NOMO-1 treated with DMSO at 0.1 percent for 48 hours (cell line): Measurements from ENCODE around the gene CBX4.
A peak's percentile ranks its signal among the peaks of the same experiment; 100 is the strongest.

Source experiments
- DNase-seq: peaks from one replicate; lab custom pipeline; 2025; ENCODE audit not compliant: unreplicated experiment; lab: John Stamatoyannopoulos, UW

The CBX4 gene

GRCh38 chr17:79802039-79802735 is 37.1 kb downstream of the CBX4 start:
- no peak for DNase-seq

DNA sequence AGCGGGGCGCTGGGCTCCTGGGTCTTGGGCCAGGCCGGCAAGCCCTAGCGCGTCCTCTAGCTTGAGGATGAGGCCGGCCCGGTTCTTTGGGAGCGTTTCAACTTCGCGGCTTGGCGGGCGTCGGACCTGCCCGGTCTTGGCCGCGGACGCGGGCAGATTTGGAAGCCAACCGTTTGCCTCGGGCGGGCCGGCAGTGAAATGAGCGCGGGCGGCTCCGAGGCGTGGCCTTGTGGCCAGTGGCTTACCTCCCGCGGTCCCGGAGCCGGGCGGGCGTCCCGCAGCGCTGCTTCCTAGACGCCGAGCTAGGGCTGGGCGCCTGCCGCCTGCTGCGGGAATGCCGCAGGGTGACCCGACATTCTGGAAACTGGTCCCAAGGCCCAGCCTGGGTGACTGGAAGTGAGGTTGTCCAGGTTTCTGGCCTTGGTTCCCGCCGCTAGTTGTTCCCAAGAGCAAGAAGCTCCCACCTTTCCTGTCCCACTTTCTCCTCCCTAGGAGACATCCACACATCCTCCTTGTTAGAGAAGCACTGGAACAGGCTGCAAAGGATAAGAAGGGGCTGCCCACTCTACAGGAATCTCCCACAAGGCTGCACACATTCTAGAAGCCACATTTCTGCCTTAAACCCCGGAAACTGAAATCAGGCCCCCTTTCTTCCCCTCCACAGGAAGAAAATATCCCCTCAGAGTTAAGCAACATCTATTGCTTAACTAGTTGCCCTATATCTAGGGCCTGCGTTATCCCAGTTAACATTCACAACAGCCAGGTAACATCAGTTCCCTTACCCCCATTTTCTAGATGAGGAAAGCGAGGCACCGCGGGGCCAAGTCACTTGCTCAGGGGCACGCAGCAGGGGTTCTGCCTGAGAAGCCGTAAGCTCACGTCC is 37.8 kb downstream of the CBX4 start:
- DNase-seq: no peak

- peak; percentile 50 for DNase-seq
Measured at GRCh38 chr17:79800325-79801155, 38.7 kb downstream of the CBX4 start.

DNA sequence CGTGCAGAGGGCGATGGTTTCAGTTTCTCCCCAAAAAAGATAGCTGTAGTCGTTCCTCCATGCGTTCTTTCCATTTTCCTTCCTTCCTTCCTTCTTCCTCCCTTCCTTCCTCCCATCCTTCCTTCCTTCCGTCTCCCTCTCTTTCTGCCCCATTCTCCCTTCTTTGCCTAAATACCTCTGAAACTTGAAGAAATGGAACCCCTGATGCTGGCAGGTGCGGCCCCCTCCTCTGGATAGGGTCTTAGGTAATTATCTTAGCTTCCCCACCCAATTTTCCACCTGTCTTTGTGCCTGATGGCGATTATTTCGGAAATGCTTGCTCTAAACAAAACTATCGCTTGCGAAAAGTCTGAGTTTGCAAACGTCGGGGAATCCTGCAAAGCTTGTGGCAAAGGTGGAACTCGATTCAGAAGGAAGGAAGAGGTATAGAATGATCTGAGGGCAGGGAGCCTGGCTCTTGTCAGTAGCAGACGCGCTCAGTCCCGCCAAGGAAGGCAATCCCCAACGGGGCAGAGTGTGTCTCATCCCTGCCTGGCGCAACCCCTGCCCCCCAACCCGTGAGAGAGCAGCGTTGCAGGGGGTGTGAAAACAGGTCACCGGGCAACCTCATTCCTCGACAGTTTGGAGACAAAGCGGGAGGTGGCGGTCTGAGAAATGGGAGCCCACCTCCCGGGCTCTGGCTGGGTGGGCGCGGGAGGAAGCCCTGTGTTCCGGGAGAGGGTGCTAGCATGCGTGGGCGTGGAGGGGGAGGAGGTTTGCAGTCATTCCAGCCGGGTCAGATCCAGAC is 39.5 kb downstream of the CBX4 start:
- DNase-seq: no peak

- DNase-seq: no peak
Measured at GRCh38 chr17:79799174-79799537, 40.1 kb downstream of the CBX4 start.

DNA sequence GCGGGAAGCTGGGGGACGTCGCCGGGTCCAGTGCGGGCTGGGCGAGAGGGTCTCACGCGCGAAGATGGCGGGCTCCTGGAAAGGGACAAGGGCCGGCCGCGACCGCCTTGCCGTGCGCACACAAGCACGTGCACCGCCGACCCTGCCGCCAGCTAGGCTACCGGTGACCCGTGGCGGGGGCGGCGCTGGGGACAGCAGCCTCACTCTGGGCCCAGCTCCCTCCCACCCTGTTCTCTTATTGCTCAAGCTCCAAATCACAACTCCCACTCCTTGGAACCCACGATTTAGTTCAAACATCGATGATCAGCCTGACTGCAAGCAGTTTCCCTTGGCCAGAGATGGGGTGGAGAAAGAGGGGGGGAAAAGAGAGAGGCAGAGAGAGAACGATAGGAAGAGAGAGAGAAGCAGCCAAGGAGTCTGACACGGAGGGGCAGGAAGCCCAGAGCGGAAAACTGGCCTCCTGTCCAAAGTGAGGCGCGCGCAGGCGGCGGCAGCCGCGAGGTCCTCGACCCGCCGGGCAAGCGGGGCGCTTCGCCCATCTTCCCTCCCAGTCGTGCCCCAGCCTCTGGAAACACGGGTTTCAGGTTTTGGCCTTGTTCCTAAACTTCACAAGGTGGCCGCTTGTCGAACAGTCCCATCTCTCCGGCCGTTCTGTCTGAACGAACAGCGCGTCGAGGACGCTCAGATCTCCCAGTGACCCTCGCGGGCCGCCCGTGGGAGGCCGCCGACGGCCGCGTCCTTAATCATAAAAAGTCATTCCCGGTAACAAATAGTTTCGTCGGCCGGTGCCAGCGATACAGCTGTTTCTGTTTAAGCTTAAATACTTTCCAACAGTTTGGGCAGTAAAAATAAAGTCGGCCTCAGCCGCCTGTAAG is 40.7 kb downstream of the CBX4 start:
- DNase-seq: no peak

DNA sequence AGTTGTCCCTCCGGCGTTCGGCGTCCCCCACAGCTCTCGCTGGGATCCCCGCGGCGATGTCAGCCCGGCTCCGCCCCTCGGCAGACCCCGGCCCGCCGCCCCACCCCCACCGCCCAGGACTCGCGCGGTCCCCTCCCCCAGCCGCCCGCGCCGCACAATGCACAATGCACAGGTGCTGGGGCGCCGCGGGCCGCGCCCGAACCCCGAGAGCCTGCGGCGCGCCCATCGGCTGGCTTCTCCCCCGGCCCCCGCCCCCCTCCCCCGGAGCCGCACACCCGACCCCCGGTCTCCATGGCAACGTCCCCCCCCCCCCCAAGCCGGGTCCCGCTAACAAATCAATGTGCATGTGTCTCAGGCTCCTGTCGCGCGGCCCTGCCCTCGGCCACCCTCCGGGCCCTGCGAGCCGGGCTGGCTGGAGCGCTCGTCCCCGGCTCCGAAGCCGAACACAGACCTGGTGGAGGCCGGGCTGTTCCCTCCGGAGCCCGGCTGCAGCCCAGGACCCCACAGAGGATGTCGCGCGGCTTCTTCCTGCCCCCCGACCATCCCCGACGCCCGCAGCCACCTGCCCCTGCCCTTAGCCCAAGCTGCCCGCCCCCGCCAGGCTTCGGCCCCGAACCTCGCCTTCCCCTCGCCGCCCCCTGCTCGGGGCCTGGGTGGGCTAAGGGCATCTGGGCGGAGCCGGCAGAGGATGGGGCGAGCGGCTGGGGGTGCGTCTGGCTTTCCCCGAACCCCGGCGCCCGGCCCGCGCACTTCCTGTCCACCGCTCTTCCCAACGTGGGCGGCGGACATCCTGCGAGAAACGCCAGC is 41.5 kb downstream of the CBX4 start:
- no peak for DNase-seq

- peak; percentile 99 for DNase-seq
Measured at GRCh38 chr17:79796763-79797491, 42.3 kb downstream of the CBX4 start, which contains the start of gene CBX8. Gene CBX8, minus strand, starts transcription at chr17:79797077. Its CDS starts 79 bp downstream, at chr17:79796998.

GRCh38 chr17:79796444-79796762 is 42.8 kb downstream of the CBX4 start:
- no peak for DNase-seq

DNA sequence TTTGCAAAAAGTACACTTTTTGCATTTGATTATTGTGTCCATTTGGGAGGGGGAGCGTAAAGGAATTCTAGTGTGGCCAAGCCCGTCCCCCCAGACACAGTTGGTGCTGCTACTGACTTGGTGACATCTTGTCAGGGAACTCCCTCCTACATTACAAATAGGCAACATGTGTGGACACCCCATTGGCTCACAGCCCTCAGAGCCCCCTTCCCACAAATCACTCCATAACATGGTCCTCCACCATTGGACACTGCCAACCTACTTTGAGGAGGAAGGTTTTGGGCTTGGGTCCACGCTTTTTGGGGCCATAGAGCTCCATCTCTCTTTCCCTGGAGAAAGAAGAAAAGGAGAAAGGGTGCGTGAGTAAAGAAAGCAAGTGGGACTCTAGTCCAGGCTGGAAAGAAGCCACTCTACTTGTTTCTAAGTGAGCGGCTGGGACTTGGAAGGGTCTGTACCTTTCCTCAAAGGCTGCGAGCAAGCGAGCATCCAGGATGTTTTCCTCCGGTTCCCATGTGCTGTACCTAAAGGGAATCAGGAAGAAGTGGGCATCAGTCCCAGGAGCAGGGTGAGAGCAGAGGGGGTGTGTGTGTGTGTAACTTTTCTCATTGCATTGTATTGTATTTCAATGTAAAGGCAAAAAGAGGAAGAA is 43.3 kb downstream of the CBX4 start:
- DNase-seq: peak; percentile 49

DNA sequence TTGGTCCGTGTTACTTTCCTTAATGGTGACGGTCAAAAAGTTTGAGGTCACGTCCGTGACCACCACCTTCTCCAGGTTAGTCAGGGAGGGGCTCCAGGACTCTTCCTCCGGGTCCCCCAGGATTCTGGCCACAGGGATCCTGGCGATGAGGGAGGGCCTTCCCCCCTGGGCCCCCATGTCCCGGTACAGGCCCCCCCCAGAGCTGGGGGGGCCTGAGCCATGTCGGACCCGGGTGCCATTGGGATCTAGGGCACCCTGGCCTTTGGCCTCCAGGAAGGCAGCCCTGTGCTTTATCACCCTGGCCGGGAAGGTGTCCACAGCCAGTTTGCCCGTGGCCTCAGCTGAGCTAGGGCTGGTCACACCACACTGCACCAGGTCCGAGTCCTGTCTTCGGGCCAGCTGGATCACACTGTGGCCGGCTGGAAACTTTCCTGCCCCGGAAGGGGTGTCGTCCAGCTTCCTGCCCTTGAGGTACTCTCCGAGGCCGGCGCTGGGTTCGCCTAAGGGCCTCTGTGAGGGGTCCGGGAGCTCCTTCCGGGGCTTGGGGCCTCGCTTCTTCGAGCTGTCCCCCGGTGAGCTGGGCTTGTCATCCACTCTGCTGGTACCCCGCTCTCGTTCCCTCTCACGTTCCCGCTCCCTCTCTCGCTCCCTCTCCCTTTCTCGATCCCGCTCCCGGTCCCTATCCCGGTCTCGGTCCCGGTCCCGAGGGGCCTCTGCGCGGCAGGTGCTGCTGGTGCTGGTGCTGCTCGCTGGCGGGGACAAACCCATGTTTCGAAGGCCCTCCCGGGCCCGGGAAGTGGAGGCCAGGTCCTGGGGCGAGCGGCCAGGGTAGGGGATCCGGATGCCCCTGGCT is 44.4 kb downstream of the CBX4 start:
- DNase-seq: no peak

DNA sequence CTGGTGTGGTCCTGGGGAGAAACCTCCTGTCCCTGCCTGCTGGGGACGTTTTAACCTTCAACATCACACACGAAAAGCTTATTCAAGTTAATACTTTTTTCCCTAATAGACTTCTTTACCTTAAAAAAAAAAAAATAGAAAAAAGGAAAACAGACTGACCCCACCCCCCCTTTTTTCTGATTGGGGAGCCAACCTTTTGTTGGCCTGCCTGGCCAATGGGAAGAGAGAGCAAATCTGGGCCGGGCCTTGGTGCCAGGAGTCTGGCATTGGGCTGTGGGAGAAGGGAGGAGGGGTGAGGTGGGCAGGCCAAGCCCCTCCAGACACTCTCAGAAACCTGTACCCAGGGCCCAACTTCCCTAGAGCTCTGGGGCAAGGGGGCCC is 45.3 kb downstream of the CBX4 start:
- no peak for DNase-seq

- no peak for DNase-seq
Measured at GRCh38 chr17:79792984-79793923, 46.0 kb downstream of the CBX4 start.

DNA sequence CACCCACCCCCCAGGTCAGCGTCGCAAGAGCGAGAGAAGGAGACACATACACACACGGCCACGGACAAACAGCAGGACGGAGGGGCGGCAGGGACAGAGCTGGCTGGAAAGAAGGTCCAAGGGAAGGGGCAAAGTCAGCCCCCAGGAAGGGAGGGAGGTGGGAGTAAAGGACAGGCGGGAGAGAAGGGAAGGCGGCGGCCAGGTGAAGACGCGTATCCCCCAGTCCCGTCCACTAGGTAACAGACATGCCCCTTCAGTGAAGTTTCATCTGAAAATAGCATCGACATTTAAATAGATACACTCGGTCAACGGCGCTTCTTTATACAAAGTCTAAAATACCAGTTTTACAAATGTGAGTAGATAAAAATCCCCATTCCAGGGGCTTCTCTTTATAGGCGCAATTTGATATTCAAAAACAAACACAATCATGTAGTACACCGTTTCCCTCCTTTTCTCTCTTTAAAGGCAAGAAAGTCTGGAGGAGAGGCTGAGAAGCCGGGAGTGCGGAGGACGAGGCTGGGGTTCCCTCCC is 46.8 kb downstream of the CBX4 start:
- DNase-seq: no peak

- DNase-seq: no peak
Measured at GRCh38 chr17:79791735-79792161, 47.5 kb downstream of the CBX4 start.
